ENCODE measurements around the gene RNF212. TPM values are rescaled to one million over a fixed set of nuclear protein-coding genes. Genes with fewer than 3 reads are reported as not detected.

The RNF212 gene
- total and polyA plus RNA-seq, 4 donors = 3.9 to 12.6 (median 8.7) TPM

- Histone ChIP-seq H3K27ac (ENCODE audit: low read depth, low read length) (no peak overlapping the region), H3K27me3 (ENCODE audit: control insufficient read depth, insufficient read depth, low read length) (no peaks in the 10 kb centered on the region), H3K36me3 (ENCODE audit: control insufficient read depth, insufficient read depth, low read length) (no peaks in the 10 kb centered on the region), H3K9me3 (ENCODE audit: control insufficient read depth, insufficient read depth, low read length) (no peaks in the 10 kb centered on the region), H3K4me3 (ENCODE audit: low read depth, low read length) (no peak overlapping the region), H3K4me1 (ENCODE audit: control insufficient read depth, insufficient read depth, low read length) (no peaks in the 10 kb centered on the region)
- no peak for DNase-seq (ENCODE audit: low read depth in 4 of 6, low spot score in 6 of 6)
- 75% methylated on average over 9 of the region's 12 CpGs for WGBS (ENCODE audit: insufficient coverage)
Measured at GRCh38 chr4:1105067-1105466, 8.3 kb downstream of the RNF212 start.

- Histone ChIP-seq H3K27ac (ENCODE audit: low read depth, low read length) (no peak overlapping the region), H3K4me1 (ENCODE audit: control insufficient read depth, insufficient read depth, low read length) (no peaks in the 10 kb centered on the region), H3K9me3 (ENCODE audit: control insufficient read depth, insufficient read depth, low read length) (no peaks in the 10 kb centered on the region), H3K36me3 (ENCODE audit: control insufficient read depth, insufficient read depth, low read length) (no peaks in the 10 kb centered on the region), H3K4me3 (ENCODE audit: low read depth, low read length) (no peak overlapping the region), H3K27me3 (ENCODE audit: control insufficient read depth, insufficient read depth, low read length) (no peaks in the 10 kb centered on the region)
- DNase-seq (ENCODE audit: low read depth in 4 of 6, low spot score in 6 of 6) = no peak
- WGBS (ENCODE audit: insufficient coverage) = 100% methylated on average over 1 of the region's 8 CpGs
Measured at GRCh38 chr4:1104647-1105046, 8.7 kb downstream of the RNF212 start.

- Histone ChIP-seq H3K36me3 (ENCODE audit: control insufficient read depth, insufficient read depth, low read length) (no peaks in the 10 kb centered on the region), H3K4me1 (ENCODE audit: control insufficient read depth, insufficient read depth, low read length) (no peaks in the 10 kb centered on the region), H3K4me3 (ENCODE audit: low read depth, low read length) (no peak overlapping the region), H3K9me3 (ENCODE audit: control insufficient read depth, insufficient read depth, low read length) (no peaks in the 10 kb centered on the region), H3K27me3 (ENCODE audit: control insufficient read depth, insufficient read depth, low read length) (no peaks in the 10 kb centered on the region), H3K27ac (ENCODE audit: low read depth, low read length) (no peak overlapping the region)
- WGBS (ENCODE audit: insufficient coverage) = 83% methylated on average over 27 of the region's 27 CpGs
- no peak for DNase-seq (ENCODE audit: low read depth in 4 of 6, low spot score in 6 of 6)
Measured at GRCh38 chr4:1099684-1100335, 13.6 kb downstream of the RNF212 start.

GRCh38 chr4:1099270-1099669 is 14.1 kb downstream of the RNF212 start:
- Histone ChIP-seq H3K27ac (ENCODE audit: low read depth, low read length) (no peak overlapping the region), H3K4me1 (ENCODE audit: control insufficient read depth, insufficient read depth, low read length) (peaks cover 4% of the 10 kb centered on the region), H3K27me3 (ENCODE audit: control insufficient read depth, insufficient read depth, low read length) (no peaks in the 10 kb centered on the region), H3K36me3 (ENCODE audit: control insufficient read depth, insufficient read depth, low read length) (no peaks in the 10 kb centered on the region), H3K4me3 (ENCODE audit: low read depth, low read length) (no peak overlapping the region), H3K9me3 (ENCODE audit: control insufficient read depth, insufficient read depth, low read length) (no peaks in the 10 kb centered on the region)
- WGBS (ENCODE audit: insufficient coverage) = 91% methylated on average over 9 of the region's 9 CpGs
- DNase-seq (ENCODE audit: low read depth in 4 of 6, low spot score in 6 of 6) = no peak

- DNase-seq (ENCODE audit: low read depth in 4 of 6, low spot score in 6 of 6) = no peak
- H3K4me3 ChIP-seq (ENCODE audit: low read depth, low read length) = no peak overlapping the region
- H3K36me3 ChIP-seq (ENCODE audit: control insufficient read depth, insufficient read depth, low read length) = no peaks in the 10 kb centered on the region
- H3K9me3 ChIP-seq (ENCODE audit: control insufficient read depth, insufficient read depth, low read length) = no peaks in the 10 kb centered on the region
- 100% methylated on average over 4 of the region's 8 CpGs for WGBS (ENCODE audit: insufficient coverage)
- no peaks in the 10 kb centered on the region for H3K27me3 ChIP-seq (ENCODE audit: control insufficient read depth, insufficient read depth, low read length)
- H3K4me1 ChIP-seq (ENCODE audit: control insufficient read depth, insufficient read depth, low read length) = peaks cover 7% of the 10 kb centered on the region
- H3K27ac ChIP-seq (ENCODE audit: low read depth, low read length) = no peak overlapping the region
Measured at GRCh38 chr4:1098311-1098925, 14.9 kb downstream of the RNF212 start.

- Histone ChIP-seq H3K9me3 (ENCODE audit: control insufficient read depth, insufficient read depth, low read length) (no peaks in the 10 kb centered on the region), H3K27ac (ENCODE audit: low read depth, low read length) (no peak overlapping the region), H3K36me3 (ENCODE audit: control insufficient read depth, insufficient read depth, low read length) (peaks cover 1% of the 10 kb centered on the region), H3K4me1 (ENCODE audit: control insufficient read depth, insufficient read depth, low read length) (peaks cover 7% of the 10 kb centered on the region), H3K4me3 (ENCODE audit: low read depth, low read length) (no peak overlapping the region), H3K27me3 (ENCODE audit: control insufficient read depth, insufficient read depth, low read length) (no peaks in the 10 kb centered on the region)
- no peak for DNase-seq (ENCODE audit: low read depth in 4 of 6, low spot score in 6 of 6)
- WGBS (ENCODE audit: insufficient coverage) = 98% methylated on average over 6 of the region's 9 CpGs
Measured at GRCh38 chr4:1097553-1097952, 15.8 kb downstream of the RNF212 start.

- no peaks in the 10 kb centered on the region for H3K9me3 ChIP-seq (ENCODE audit: control insufficient read depth, insufficient read depth, low read length)
- WGBS (ENCODE audit: insufficient coverage) = 92% methylated on average over 5 of the region's 5 CpGs
- H3K4me3 ChIP-seq (ENCODE audit: low read depth, low read length) = no peak overlapping the region
- peaks cover 7% of the 10 kb centered on the region for H3K4me1 ChIP-seq (ENCODE audit: control insufficient read depth, insufficient read depth, low read length)
- H3K36me3 ChIP-seq (ENCODE audit: control insufficient read depth, insufficient read depth, low read length) = peaks cover 8% of the 10 kb centered on the region
- no peak for DNase-seq (ENCODE audit: low read depth in 4 of 6, low spot score in 6 of 6)
- H3K27me3 ChIP-seq (ENCODE audit: control insufficient read depth, insufficient read depth, low read length) = no peaks in the 10 kb centered on the region
- no peak overlapping the region for H3K27ac ChIP-seq (ENCODE audit: low read depth, low read length)
Measured at GRCh38 chr4:1096841-1097240, 16.5 kb downstream of the RNF212 start.

- 60% methylated on average over 6 of the region's 6 CpGs for WGBS (ENCODE audit: insufficient coverage)
- peaks cover 15% of the 10 kb centered on the region for H3K36me3 ChIP-seq (ENCODE audit: control insufficient read depth, insufficient read depth, low read length)
- DNase-seq (ENCODE audit: low read depth in 4 of 6, low spot score in 6 of 6) = no peak
- H3K4me1 ChIP-seq (ENCODE audit: control insufficient read depth, insufficient read depth, low read length) = peaks cover 7% of the 10 kb centered on the region
- H3K27ac ChIP-seq (ENCODE audit: low read depth, low read length) = no peak overlapping the region
- no peaks in the 10 kb centered on the region for H3K9me3 ChIP-seq (ENCODE audit: control insufficient read depth, insufficient read depth, low read length)
- no peaks in the 10 kb centered on the region for H3K27me3 ChIP-seq (ENCODE audit: control insufficient read depth, insufficient read depth, low read length)
- no peak overlapping the region for H3K4me3 ChIP-seq (ENCODE audit: low read depth, low read length)
Measured at GRCh38 chr4:1094336-1094690, 19.1 kb downstream of the RNF212 start.

GRCh38 chr4:1093391-1094335 is 19.7 kb downstream of the RNF212 start:
- Histone ChIP-seq H3K4me1 (ENCODE audit: control insufficient read depth, insufficient read depth, low read length) (peaks cover 7% of the 10 kb centered on the region), H3K27me3 (ENCODE audit: control insufficient read depth, insufficient read depth, low read length) (no peaks in the 10 kb centered on the region), H3K36me3 (ENCODE audit: control insufficient read depth, insufficient read depth, low read length) (peaks cover 15% of the 10 kb centered on the region), H3K4me3 (ENCODE audit: low read depth, low read length) (no peak overlapping the region), H3K9me3 (ENCODE audit: control insufficient read depth, insufficient read depth, low read length) (no peaks in the 10 kb centered on the region), H3K27ac (ENCODE audit: low read depth, low read length) (no peak overlapping the region)
- DNase-seq (ENCODE audit: low read depth in 4 of 6, low spot score in 6 of 6) = no peak
- WGBS (ENCODE audit: insufficient coverage) = 82% methylated on average over 17 of the region's 22 CpGs
